Loucy (cell line): Measurements from ENCODE around the gene TUBB6.

ENCODE experiments used
- H2AFZ ChIP-seq: fragments of 200-600 bp; sonication (generic); 2 replicates; pipeline ENCODE4 v1.6.0; 2016; ENCODE audit warnings: antibody characterized with exemption, mild to moderate bottlenecking, low read length, moderate library complexity
- H3F3A ChIP-seq: fragments of 200-600 bp; 2 replicates; pipeline ENCODE4 v1.6.0; 2016; ENCODE audit warnings: antibody characterized with exemption, low read depth, mild to moderate bottlenecking
- H3K27me3 ChIP-seq: fragments of 200-600 bp; sonication (generic); 2 replicates; pipeline ENCODE4 v1.6.1; 2014; ENCODE audit warnings: low read length, mild to moderate bottlenecking; ENCODE audit not compliant: insufficient read depth, poor library complexity, severe bottlenecking
- H3K36me3 ChIP-seq: fragments of 200-600 bp; sonication (generic); 2 replicates; pipeline ENCODE4 v1.6.1; 2016; ENCODE audit warnings: low read length; ENCODE audit not compliant: insufficient read depth
- H3K4me1 ChIP-seq: fragments of 200-600 bp; sonication (generic); 2 replicates; pipeline ENCODE4 v1.5.1; 2014; ENCODE audit warnings: low read length, mild to moderate bottlenecking; ENCODE audit not compliant: insufficient read depth, poor library complexity, severe bottlenecking
- H3K4me2 ChIP-seq: fragments of 200-600 bp; sonication (generic); 2 replicates; pipeline ENCODE4 v1.6.0; 2014; ENCODE audit warnings: antibody characterized with exemption, low read length, low read depth, mild to moderate bottlenecking; ENCODE audit not compliant: poor library complexity, severe bottlenecking
- H3K4me3 ChIP-seq: fragments of 200-600 bp; sonication (generic); 2 replicates; pipeline ENCODE4 v1.5.1; 2014; ENCODE audit warnings: low read length, mild to moderate bottlenecking, mixed read lengths; ENCODE audit not compliant: poor library complexity, severe bottlenecking
- H3K79me2 ChIP-seq: fragments of 200-600 bp; sonication (generic); 2 replicates; pipeline ENCODE4 v1.6.1; 2014; ENCODE audit warnings: low read length; ENCODE audit not compliant: insufficient read depth
- H3K9ac ChIP-seq: fragments of 200-600 bp; sonication (generic); 2 replicates; pipeline ENCODE4 v1.6.0; 2014; ENCODE audit warnings: mild to moderate bottlenecking, low read depth, low read length, moderate library complexity; ENCODE audit not compliant: poor library complexity, severe bottlenecking
- H3K9me2 ChIP-seq: fragments of 200-600 bp; sonication (generic); replicated peaks from 2 replicates; pipeline ENCODE4 v1.6.1; 2016; ENCODE audit warnings: low read depth, low read length, mixed read lengths
- H3K9me3 ChIP-seq: fragments of 200-600 bp; sonication (generic); 2 replicates; pipeline ENCODE4 v1.6.1; 2014; ENCODE audit warnings: mild to moderate bottlenecking, antibody characterized with exemption, low read length, low read depth; ENCODE audit not compliant: insufficient read depth
- H4K20me1 ChIP-seq: fragments of 200-600 bp; sonication (generic); 2 replicates; pipeline ENCODE4 v1.6.0; 2014; ENCODE audit warnings: antibody characterized with exemption, low read length, mild to moderate bottlenecking; ENCODE audit not compliant: insufficient read depth, poor library complexity, severe bottlenecking
- CTCF ChIP-seq: fragments of 200-600 bp; sonication (generic); conservative IDR thresholded peaks from 2 replicates; pipeline ENCODE4 v1.5.1; 2014; ENCODE audit warnings: mild to moderate bottlenecking, antibody characterized with exemption, low read length
- EZH2phosphoT487 ChIP-seq: fragments of 200-600 bp; IDR thresholded peaks from 2 replicates; pipeline ENCODE4 v1.6.1; 2018; ENCODE audit warnings: antibody characterized with exemption, mild to moderate bottlenecking, moderate library complexity, borderline replicate concordance

Gene TUBB6

GRCh38 chr18:12352188-12352587 lies 44.1 kb downstream of the TUBB6 start:
- no peaks in the 10 kb centered on the region for H3K27me3 ChIP-seq
- no peak overlapping the region for H3K4me3 ChIP-seq
- no peak overlapping the region for H3K4me2 ChIP-seq
- no peaks in the 10 kb centered on the region for H3K9me2 ChIP-seq
- H3K9ac ChIP-seq, result no peak overlapping the region
- TF ChIP-seq EZH2phosphoT487 (no peak), CTCF (no peak)
- H4K20me1 ChIP-seq, result no peaks in the 10 kb centered on the region
- no peaks in the 10 kb centered on the region for H3K79me2 ChIP-seq
- H3K4me1 ChIP-seq, result no peaks in the 10 kb centered on the region
- H3K36me3 ChIP-seq, result peaks cover 91% of the 10 kb centered on the region
- no peaks in the 10 kb centered on the region for H3K9me3 ChIP-seq
- no peak overlapping the region for H2AFZ ChIP-seq
- H3F3A ChIP-seq, result no peaks in the 10 kb centered on the region

- no peak overlapping the region for H3K4me3 ChIP-seq
- TF ChIP-seq CTCF, result no peak
- TF ChIP-seq EZH2phosphoT487, result no peak
- no peaks in the 10 kb centered on the region for H3K9me3 ChIP-seq
- peaks cover 5% of the 10 kb centered on the region for H4K20me1 ChIP-seq
- H3K9ac ChIP-seq, result no peak overlapping the region
- H3K36me3 ChIP-seq, result peaks cover 88% of the 10 kb centered on the region
- H3F3A ChIP-seq, result no peaks in the 10 kb centered on the region
- H3K4me2 ChIP-seq, result no peak overlapping the region
- no peaks in the 10 kb centered on the region for H3K27me3 ChIP-seq
- H3K9me2 ChIP-seq, result no peaks in the 10 kb centered on the region
- H3K79me2 ChIP-seq, result no peaks in the 10 kb centered on the region; the same call in 1 of the 2 replicates
- H2AFZ ChIP-seq, result no peak overlapping the region
- peaks cover 2% of the 10 kb centered on the region for H3K4me1 ChIP-seq
Observed at GRCh38 chr18:12359515-12359927, 51.5 kb downstream of the TUBB6 start.

GRCh38 chr18:12361770-12362378 lies 53.8 kb downstream of the TUBB6 start:
- Histone ChIP-seq H3K9me2 (no peaks in the 10 kb centered on the region), H4K20me1 (peaks cover 5% of the 10 kb centered on the region), H3K4me3 (no peak overlapping the region), H2AFZ (no peak overlapping the region), H3K4me1 (peaks cover 2% of the 10 kb centered on the region), H3F3A (no peaks in the 10 kb centered on the region), H3K27me3 (no peaks in the 10 kb centered on the region), H3K36me3 (peaks cover 86% of the 10 kb centered on the region), H3K9me3 (no peaks in the 10 kb centered on the region), H3K79me2 (peaks cover 8% of the 10 kb centered on the region), H3K4me2 (no peak overlapping the region), H3K9ac (no peak overlapping the region)
- TF ChIP-seq EZH2phosphoT487, result no peak
